Measurements from ENCODE around the gene TOMM40.
"Not testable (repeated sequence)": the region's sequence is repeated elsewhere in the genome, so short reads cannot be mapped to it uniquely, and the experiment has no call there.

Gene TOMM40

DNA sequence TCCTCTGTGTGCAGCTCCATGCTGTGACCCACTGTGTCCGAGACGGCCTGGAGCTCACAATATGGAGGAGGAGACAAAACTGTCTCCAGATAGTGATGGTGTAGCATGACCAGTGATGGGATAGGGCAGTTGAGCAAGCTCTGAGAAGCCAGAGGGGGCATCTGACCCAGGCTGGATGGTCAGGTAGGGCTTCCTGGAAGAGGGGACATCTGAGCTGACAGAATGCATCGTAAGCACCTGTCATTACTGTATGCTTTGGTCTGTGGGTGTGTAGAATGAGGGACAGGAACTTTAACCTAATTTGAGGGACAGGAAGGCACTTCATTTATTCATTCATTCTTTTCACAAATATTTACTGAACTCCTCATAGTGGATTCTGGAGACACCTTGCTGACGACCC, 6.5 kb upstream of the TOMM40 start:
- no peak overlapping the region for H3K27ac ChIP-seq
- no peak for TF ChIP-seq CTCF (conservative IDR thresholded peaks at IDR 0.05)
- no peak for TF ChIP-seq ZFX (IDR thresholded peaks at IDR 0.05)

DNA sequence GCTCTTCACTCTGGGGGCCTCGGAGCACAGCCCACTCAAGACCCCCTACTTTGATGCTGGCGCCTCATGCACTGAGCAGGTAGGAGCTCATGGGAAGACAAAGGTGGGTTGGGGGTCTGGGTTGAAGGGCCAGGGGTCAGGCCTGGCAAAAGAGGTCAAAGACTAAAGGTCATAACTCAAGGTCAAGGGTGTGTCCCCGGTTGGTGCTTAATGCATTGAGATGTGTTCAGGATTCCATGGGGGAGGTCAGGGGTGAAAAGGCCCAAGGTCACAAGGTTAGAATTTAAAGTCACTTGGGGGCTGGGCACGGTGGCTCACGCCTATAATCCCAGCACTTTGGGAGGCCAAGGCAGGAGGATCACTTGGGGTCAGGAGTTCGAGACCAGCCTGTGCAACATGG, 4.9 kb upstream of the TOMM40 start:
- TF ChIP-seq ZFX (IDR thresholded peaks at IDR 0.05) (no peak), CTCF (conservative IDR thresholded peaks at IDR 0.05) (no peak)
- H3K27ac ChIP-seq, result no peak overlapping the region

- no peak for TF ChIP-seq CTCF (conservative IDR thresholded peaks at IDR 0.05)
- no peak for TF ChIP-seq ZFX (IDR thresholded peaks at IDR 0.05)
- H3K27ac ChIP-seq, result no peak overlapping the region
These were observed 3.4 kb upstream of the TOMM40 start for GRCh38 chr19:44887648-44888047.

DNA sequence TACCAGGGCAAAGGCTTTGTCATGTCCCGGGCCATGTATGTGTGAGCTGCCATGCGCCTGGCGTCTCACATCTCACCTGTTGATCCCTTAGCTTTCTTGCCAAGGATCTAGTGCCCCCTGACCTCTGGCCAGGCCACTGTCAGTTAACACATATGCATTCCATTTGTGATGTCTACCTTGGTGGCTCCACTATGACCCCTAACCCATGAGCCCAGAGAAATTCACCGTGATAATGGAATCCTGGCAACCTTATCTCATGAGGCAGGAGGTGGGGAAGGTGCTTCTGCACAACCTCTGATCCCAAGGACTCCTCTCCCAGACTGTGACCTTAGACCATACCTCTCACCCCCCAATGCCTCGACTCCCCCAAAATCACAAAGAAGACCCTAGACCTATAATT, 2.7 kb upstream of the TOMM40 start:
- not testable (repeated sequence) for H3K27ac ChIP-seq

DNA sequence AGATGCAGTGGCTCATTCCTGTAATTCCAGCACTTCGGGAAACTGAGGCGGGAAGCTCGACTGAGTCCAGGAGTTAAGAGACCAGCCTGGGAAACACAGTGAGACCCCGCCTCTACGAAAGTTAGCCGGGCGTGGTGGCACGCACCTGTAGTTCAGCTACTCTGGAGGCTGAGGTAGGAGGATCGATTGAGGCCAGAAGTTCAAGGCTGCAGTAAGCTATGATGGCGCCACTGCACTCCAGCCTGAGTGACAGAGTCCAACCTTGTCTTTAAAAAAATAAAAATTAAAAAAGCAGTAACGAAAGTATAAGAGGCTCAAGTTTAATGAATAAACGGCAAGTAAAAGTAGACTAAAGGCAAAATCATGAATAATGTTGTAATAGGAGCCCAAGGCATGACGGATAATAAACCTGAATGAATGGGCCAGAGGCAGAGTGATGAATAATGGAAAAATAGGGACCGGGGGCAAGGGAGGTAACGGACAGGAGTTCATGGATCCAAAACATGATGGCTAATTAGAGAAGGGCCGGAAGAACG, 1.2 kb upstream of the TOMM40 start:
- TF ChIP-seq ZFX (IDR thresholded peaks at IDR 0.05), result no peak
- TF ChIP-seq CTCF (conservative IDR thresholded peaks at IDR 0.05), result no peak
- peak overlapping the region; percentile 94 for H3K27ac ChIP-seq

DNA sequence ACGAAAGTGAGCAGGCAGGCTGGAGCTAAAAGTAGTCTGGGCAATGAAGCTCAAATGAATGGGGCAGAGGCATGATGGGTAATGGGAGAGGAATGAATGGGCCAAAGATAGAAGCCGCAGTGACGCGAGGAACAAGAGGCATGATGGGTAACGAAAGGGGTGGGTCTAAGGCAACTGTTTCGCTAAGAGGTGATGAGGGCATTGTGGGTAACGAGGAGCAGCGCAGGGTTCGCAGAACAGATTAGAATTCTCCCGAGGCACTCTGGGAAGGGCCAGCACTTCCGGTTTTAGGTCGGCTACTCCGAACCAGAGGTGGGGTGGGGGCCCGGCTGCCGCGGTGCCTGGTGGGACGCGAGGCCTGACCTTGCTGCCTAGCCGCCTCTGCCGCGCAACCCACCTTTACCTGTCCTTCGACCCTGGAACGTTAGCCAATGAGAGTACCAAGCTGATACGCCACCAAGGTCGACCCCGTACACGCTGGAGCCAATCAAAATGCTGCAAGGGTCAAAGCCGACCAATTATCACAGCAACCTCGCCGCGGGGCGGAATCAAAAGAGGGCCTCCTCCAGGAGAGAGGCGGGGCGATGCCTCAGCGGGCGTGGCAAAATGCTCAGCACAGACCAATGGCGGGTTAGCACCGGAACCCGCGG, 563 bp upstream of the TOMM40 start:
- TF ChIP-seq CTCF (conservative IDR thresholded peaks at IDR 0.05) (no peak), ZFX (IDR thresholded peaks at IDR 0.05) (no peak)
- H3K27ac ChIP-seq, result peak overlapping the region; percentile 94

GRCh38 chr19:44892932-44893331, 1.9 kb downstream of the TOMM40 start:
- H3K27ac ChIP-seq, result no peak overlapping the region
- TF ChIP-seq ZFX (IDR thresholded peaks at IDR 0.05) (no peak), CTCF (conservative IDR thresholded peaks at IDR 0.05) (no peak)
